Neutrophil (primary cell): Measurements from ENCODE around the gene YIF1B.
A peak's percentile ranks its signal among the peaks of the same experiment; 100 is the strongest.
"Not testable (repeated sequence)": the region's sequence is repeated elsewhere in the genome, so short reads cannot be mapped to it uniquely, and the experiment has no call there.

Experiments used
- H3K27ac ChIP-seq: fragments of 200-600 bp; sonication (generic); 2 replicates; pipeline ENCODE4 v1.5.1; 2016; ENCODE audit warnings: mild to moderate bottlenecking, moderate library complexity
- H3K27me3 ChIP-seq: fragments of 200-600 bp; sonication (generic); 2 replicates; pipeline ENCODE4 v1.6.0; 2016; ENCODE audit warnings: mild to moderate bottlenecking
- H3K36me3 ChIP-seq: fragments of 200-600 bp; sonication (generic); 2 replicates; pipeline ENCODE4 v1.5.1; 2017
- H3K4me1 ChIP-seq, 2 experiments: fragments of 200-600 bp in 1 of 2; sonication (generic) in 1 of 2; 1 replicate in 1 of 2; 2 replicates in 1 of 2; pipeline versions ENCODE4 v1.5.1 to v1.6.1; 2013 to 2016; ENCODE audit warnings: low read depth in 1 of 2, low read length in 1 of 2, mild to moderate bottlenecking in 1 of 2, moderate library complexity in 1 of 2; ENCODE audit not compliant: control insufficient read depth in 1 of 2, insufficient read depth in 1 of 2
- H3K4me3 ChIP-seq, 2 experiments: fragments of 200-600 bp in 1 of 2; sonication (generic) in 1 of 2; 1 replicate in 1 of 2; 2 replicates in 1 of 2; pipeline ENCODE4 v1.5.1; 2013 to 2016; ENCODE audit warnings: low read depth in 1 of 2, low read length in 1 of 2, mild to moderate bottlenecking in 1 of 2, moderate library complexity in 1 of 2
- H3K9me3 ChIP-seq: fragments of 200-600 bp; sonication (generic); 2 replicates; pipeline ENCODE4 v1.5.1; 2016
- CTCF ChIP-seq: fragments of 200-600 bp; sonication (generic); IDR thresholded peaks from 2 replicates; pipeline ENCODE4 v1.5.1; 2016; ENCODE audit warnings: antibody characterized with exemption

Gene YIF1B

GRCh38 chr19:38315657-38316476 lies at the start of gene YIF1B:
Gene YIF1B, minus strand, starts transcription at chr19:38315947. Its CDS starts 30 bp downstream, at chr19:38315917.
- Histone ChIP-seq H3K27me3 (no peaks in the 10 kb centered on the region), H3K4me1 (peaks cover 60 to 76% of the 10 kb centered on the region in 2 experiments), H3K9me3 (no peaks in the 10 kb centered on the region), H3K4me3 (peak within 1 kb of the TSS; percentile 72 to 77), H3K36me3 (no peaks in the 10 kb centered on the region), H3K27ac (peak within 1 kb of the TSS; percentile 97)
- peak; percentile 57 for TF ChIP-seq CTCF

GRCh38 chr19:38362946-38363688 lies 47.4 kb upstream of the YIF1B start:
- peaks cover 66% of the 10 kb centered on the region for H3K27me3 ChIP-seq
- H3K27ac ChIP-seq, H3K9me3 ChIP-seq, H3K36me3 ChIP-seq: not testable (repeated sequence)
- H3K4me3 ChIP-seq, result peak overlapping the region; percentile 58 to 67
- H3K4me1 ChIP-seq, result peaks cover 17 to 18% of the 10 kb centered on the region in 2 experiments

GRCh38 chr19:38362076-38362945 lies 46.6 kb upstream of the YIF1B start:
- Histone ChIP-seq H3K4me1 (peaks cover 17 to 18% of the 10 kb centered on the region in 2 experiments), H3K4me3 (peak overlapping the region; percentile 58 to 67), H3K9me3 (no peaks in the 10 kb centered on the region), H3K36me3 (no peaks in the 10 kb centered on the region), H3K27me3 (peaks cover 73% of the 10 kb centered on the region), H3K27ac (no peak overlapping the region)
- no peak for TF ChIP-seq CTCF

- no peak overlapping the region for H3K27ac ChIP-seq
- no peaks in the 10 kb centered on the region for H3K9me3 ChIP-seq
- peaks cover 78% of the 10 kb centered on the region for H3K27me3 ChIP-seq
- peak overlapping the region; percentile 58 to 67 for H3K4me3 ChIP-seq
- peaks cover 17 to 18% of the 10 kb centered on the region in 2 experiments for H3K4me1 ChIP-seq
- H3K36me3 ChIP-seq, result no peaks in the 10 kb centered on the region
- TF ChIP-seq CTCF, result peak; percentile 40
These were observed 45.9 kb upstream of the YIF1B start for GRCh38 chr19:38361633-38362075.

GRCh38 chr19:38360839-38361631 lies 45.3 kb upstream of the YIF1B start:
- H3K27me3 ChIP-seq, result peaks cover 84% of the 10 kb centered on the region
- H3K27ac ChIP-seq, result no peak overlapping the region
- peaks cover 17 to 18% of the 10 kb centered on the region in 2 experiments for H3K4me1 ChIP-seq
- TF ChIP-seq CTCF, result no peak
- no peaks in the 10 kb centered on the region for H3K36me3 ChIP-seq
- peak overlapping the region; percentile 58 to 67 for H3K4me3 ChIP-seq
- H3K9me3 ChIP-seq, result no peaks in the 10 kb centered on the region
